Activated naive CD4-positive, alpha-beta T cell treated with anti-CD3 and anti-CD28 coated beads, Interleukin-2, amount 50 U/mL, for 72 hours (primary cell): ENCODE measurements around the gene TRABD2B. TPM values are rescaled to one million over a fixed set of nuclear protein-coding genes. Genes with fewer than 3 reads are reported as not detected.

ENCODE experiments used
- ATAC-seq, 2 donors: fragments of 150-1000 bp; cut with Tn5 transposase; 2 replicates each; pipeline ENCODE4 v1.10.0; 2021; ENCODE audit warnings: mild to moderate bottlenecking in 2 of 2, moderate library complexity in 2 of 2
- DNase-seq, 2 donors: peaks; one replicate each; pipeline ENCODE4 v3.0.0; 2021 to 2022; ENCODE audit warnings: low spot score in 2 of 2
- H3K27ac Mint-ChIP-seq, 2 donors: one replicate each; pipeline ENCODE4 v1.8.0; 2022; ENCODE audit warnings: mild to moderate bottlenecking in 2 of 2, mixed read lengths in 2 of 2
- H3K36me3 Mint-ChIP-seq, 2 donors: one replicate each; pipeline ENCODE4 v1.8.0; 2022; ENCODE audit warnings: mixed read lengths in 2 of 2
- H3K9me3 Mint-ChIP-seq, 2 donors: one replicate each; pipeline ENCODE4 v1.8.0; 2022; ENCODE audit warnings: mixed read lengths in 2 of 2
- total RNA-seq, 2 donors: library from RNA; stranded (reverse); gene quantifications; one replicate each; pipeline ENCODE4 v1.2.3, GENCODE V29; 2022

The TRABD2B gene
- total RNA-seq: not detected

GRCh38 chr1:47997289-47998200, at the start of gene TRABD2B:
TSS of gene TRABD2B (minus strand) at chr1:47997385.
- ATAC-seq (peak; percentile 79 to 87), DNase-seq (peak; percentile 62 to 84)
- Mint-ChIP-seq H3K9me3 (no peaks in the 10 kb centered on the region), H3K27ac (no peak within 1 kb of the TSS), H3K36me3 (peaks cover 0 to 11% of the 10 kb centered on the region in 2 donors)

GRCh38 chr1:48044311-48044710, 47.1 kb upstream of the TRABD2B start:
- Mint-ChIP-seq H3K36me3 (no peaks in the 10 kb centered on the region), H3K27ac (no peak overlapping the region), H3K9me3 (no peaks in the 10 kb centered on the region)
- DNase-seq: no peak
- no peak for ATAC-seq

GRCh38 chr1:48043622-48044021, 46.4 kb upstream of the TRABD2B start:
- DNase-seq: no peak
- peak in 1 of 2 donors; percentile 67 for ATAC-seq
- no peaks in the 10 kb centered on the region for H3K9me3 Mint-ChIP-seq
- no peaks in the 10 kb centered on the region for H3K36me3 Mint-ChIP-seq
- no peak overlapping the region for H3K27ac Mint-ChIP-seq

- DNase-seq: no peak
- no peak for ATAC-seq
- Mint-ChIP-seq H3K27ac (no peak overlapping the region), H3K36me3 (no peaks in the 10 kb centered on the region), H3K9me3 (no peaks in the 10 kb centered on the region)
Observed at GRCh38 chr1:48040154-48040553, 43.0 kb upstream of the TRABD2B start.

- Mint-ChIP-seq H3K27ac (no peak overlapping the region), H3K36me3 (no peaks in the 10 kb centered on the region), H3K9me3 (no peaks in the 10 kb centered on the region)
- DNase-seq: no peak
- no peak for ATAC-seq
Observed at GRCh38 chr1:48039088-48040054, 42.2 kb upstream of the TRABD2B start.

- Mint-ChIP-seq H3K27ac (no peak overlapping the region), H3K36me3 (no peaks in the 10 kb centered on the region), H3K9me3 (no peaks in the 10 kb centered on the region)
- DNase-seq (no peak), ATAC-seq (no peak)
Observed at GRCh38 chr1:48038270-48038767, 41.1 kb upstream of the TRABD2B start.

- no peak overlapping the region for H3K27ac Mint-ChIP-seq
- no peaks in the 10 kb centered on the region for H3K9me3 Mint-ChIP-seq
- ATAC-seq (no peak), DNase-seq (no peak)
- no peaks in the 10 kb centered on the region for H3K36me3 Mint-ChIP-seq
Observed at GRCh38 chr1:48036710-48037355, 39.6 kb upstream of the TRABD2B start.

GRCh38 chr1:48035371-48036141, 38.4 kb upstream of the TRABD2B start:
- H3K36me3 Mint-ChIP-seq: no peaks in the 10 kb centered on the region
- DNase-seq (no peak), ATAC-seq (no peak)
- no peak overlapping the region for H3K27ac Mint-ChIP-seq
- no peaks in the 10 kb centered on the region for H3K9me3 Mint-ChIP-seq

- Mint-ChIP-seq H3K27ac (no peak overlapping the region), H3K9me3 (no peaks in the 10 kb centered on the region), H3K36me3 (no peaks in the 10 kb centered on the region)
- ATAC-seq (no peak), DNase-seq (no peak)
Observed at GRCh38 chr1:48033495-48034045, 36.4 kb upstream of the TRABD2B start.

- ATAC-seq (no peak), DNase-seq (no peak)
- Mint-ChIP-seq H3K36me3 (no peaks in the 10 kb centered on the region), H3K9me3 (no peaks in the 10 kb centered on the region), H3K27ac (no peak overlapping the region)
Observed at GRCh38 chr1:48031676-48032075, 34.5 kb upstream of the TRABD2B start.

- no peaks in the 10 kb centered on the region for H3K9me3 Mint-ChIP-seq
- no peak overlapping the region for H3K27ac Mint-ChIP-seq
- DNase-seq: no peak
- ATAC-seq: no peak
- H3K36me3 Mint-ChIP-seq: no peaks in the 10 kb centered on the region
Observed at GRCh38 chr1:48030696-48031365, 33.6 kb upstream of the TRABD2B start.

GRCh38 chr1:48030211-48030610, 33.0 kb upstream of the TRABD2B start:
- DNase-seq (no peak), ATAC-seq (no peak)
- H3K27ac Mint-ChIP-seq: no peak overlapping the region
- H3K36me3 Mint-ChIP-seq: no peaks in the 10 kb centered on the region
- H3K9me3 Mint-ChIP-seq: no peaks in the 10 kb centered on the region

- H3K9me3 Mint-ChIP-seq: no peaks in the 10 kb centered on the region
- no peak overlapping the region for H3K27ac Mint-ChIP-seq
- ATAC-seq: no peak
- no peak for DNase-seq
- no peaks in the 10 kb centered on the region for H3K36me3 Mint-ChIP-seq
Observed at GRCh38 chr1:48028218-48029069, 31.3 kb upstream of the TRABD2B start.

GRCh38 chr1:48027533-48027835, 30.3 kb upstream of the TRABD2B start:
- Mint-ChIP-seq H3K27ac (no peak overlapping the region), H3K36me3 (no peaks in the 10 kb centered on the region), H3K9me3 (no peaks in the 10 kb centered on the region)
- ATAC-seq (no peak), DNase-seq (no peak)
